Suprapubic skin (tissue), 3 donors: ENCODE results near the gene GORASP1.

ENCODE experiments used
- POLR2AphosphoS5 ChIP-seq, 3 donors: sonication (generic); formaldehyde crosslinking; IDR thresholded peaks; one replicate each; pipeline ENCODE4 v1.6.1; 2017; ENCODE audit warnings: antibody characterized with exemption in 3 of 3
- TF ChIP-seq, protein P1 (sequence below), 2 donors: fragments of 200-600 bp in 1 of 2; fragments of 450-650 bp in 1 of 2; sonication (generic) in 1 of 2; IDR thresholded peaks; one replicate each; pipeline ENCODE4 v1.5.1; 2016 to 2019; ENCODE audit warnings: antibody characterized with exemption in 2 of 2, mild to moderate bottlenecking in 1 of 2, moderate library complexity in 1 of 2

DNA sequence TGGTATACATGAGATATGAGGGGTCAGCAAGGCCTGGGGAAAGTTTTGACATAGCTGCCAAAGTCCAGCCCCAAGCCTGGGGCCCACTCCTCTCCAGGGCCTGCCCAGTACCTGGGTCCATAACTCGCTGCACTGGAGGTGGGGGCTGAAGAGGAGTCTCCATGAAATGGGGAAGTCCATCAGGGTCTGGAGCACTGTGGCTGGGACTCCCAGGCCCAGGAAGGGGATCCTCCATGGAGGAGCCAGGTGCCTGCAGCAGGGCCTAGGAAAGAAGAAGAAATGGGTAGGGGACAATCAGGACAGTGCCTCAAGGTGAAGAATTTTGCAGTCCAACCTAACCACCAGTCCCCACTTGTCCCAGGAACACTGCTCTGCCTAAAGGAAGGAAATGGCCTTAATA is 8.2 kb downstream of the GORASP1 start:
- TF ChIP-seq, protein P1, sequence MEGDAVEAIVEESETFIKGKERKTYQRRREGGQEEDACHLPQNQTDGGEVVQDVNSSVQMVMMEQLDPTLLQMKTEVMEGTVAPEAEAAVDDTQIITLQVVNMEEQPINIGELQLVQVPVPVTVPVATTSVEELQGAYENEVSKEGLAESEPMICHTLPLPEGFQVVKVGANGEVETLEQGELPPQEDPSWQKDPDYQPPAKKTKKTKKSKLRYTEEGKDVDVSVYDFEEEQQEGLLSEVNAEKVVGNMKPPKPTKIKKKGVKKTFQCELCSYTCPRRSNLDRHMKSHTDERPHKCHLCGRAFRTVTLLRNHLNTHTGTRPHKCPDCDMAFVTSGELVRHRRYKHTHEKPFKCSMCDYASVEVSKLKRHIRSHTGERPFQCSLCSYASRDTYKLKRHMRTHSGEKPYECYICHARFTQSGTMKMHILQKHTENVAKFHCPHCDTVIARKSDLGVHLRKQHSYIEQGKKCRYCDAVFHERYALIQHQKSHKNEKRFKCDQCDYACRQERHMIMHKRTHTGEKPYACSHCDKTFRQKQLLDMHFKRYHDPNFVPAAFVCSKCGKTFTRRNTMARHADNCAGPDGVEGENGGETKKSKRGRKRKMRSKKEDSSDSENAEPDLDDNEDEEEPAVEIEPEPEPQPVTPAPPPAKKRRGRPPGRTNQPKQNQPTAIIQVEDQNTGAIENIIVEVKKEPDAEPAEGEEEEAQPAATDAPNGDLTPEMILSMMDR (IDR thresholded peaks at IDR 0.05), result no peak
- no peak for TF ChIP-seq POLR2AphosphoS5 (IDR thresholded peaks at IDR 0.05)
